Measurements from ENCODE around the gene VPS25.
"Not testable (repeated sequence)": the region's sequence is repeated elsewhere in the genome, so short reads cannot be mapped to it uniquely, and the experiment has no call there.

Gene VPS25

GRCh38 chr17:42773290-42774035 is at the start of gene VPS25:
VPS25 (plus strand) TSS chr17:42773449; CDS start chr17:42773476, 27 bp downstream.
- DNase-seq = peak; percentile 79

- no peak for DNase-seq
Measured at GRCh38 chr17:42723636-42724035, 49.6 kb upstream of the VPS25 start.

GRCh38 chr17:42725143-42725542 is 48.1 kb upstream of the VPS25 start:
- no peak for DNase-seq

GRCh38 chr17:42740699-42741098 is 32.5 kb upstream of the VPS25 start:
- no peak for DNase-seq

- not testable (repeated sequence) for DNase-seq
Measured at GRCh38 chr17:42742916-42743315, 30.3 kb upstream of the VPS25 start.

- no peak for DNase-seq
Measured at GRCh38 chr17:42743595-42744282, 29.5 kb upstream of the VPS25 start.

- DNase-seq = no peak
Measured at GRCh38 chr17:42744283-42744805, 28.9 kb upstream of the VPS25 start.

GRCh38 chr17:42744806-42745617 is 28.2 kb upstream of the VPS25 start, which contains the start of gene EZH1:
EZH1 (minus strand) TSS chr17:42745040; CDS start chr17:42728941, 16,099 bp downstream.
- peak; percentile 88 for DNase-seq

- DNase-seq = no peak
Measured at GRCh38 chr17:42748202-42748907, 24.9 kb upstream of the VPS25 start.

GRCh38 chr17:42748908-42749798 is 24.1 kb upstream of the VPS25 start:
- DNase-seq = no peak

GRCh38 chr17:42750739-42751344 is 22.4 kb upstream of the VPS25 start:
- DNase-seq = no peak

GRCh38 chr17:42751628-42752027 is 21.6 kb upstream of the VPS25 start:
- no peak for DNase-seq

GRCh38 chr17:42754782-42755181 is 18.5 kb upstream of the VPS25 start:
- no peak for DNase-seq

GRCh38 chr17:42759982-42760651 is 13.1 kb upstream of the VPS25 start:
- DNase-seq = no peak

GRCh38 chr17:42760652-42761581 is 12.3 kb upstream of the VPS25 start, which contains the start of gene RAMP2:
RAMP2 (plus strand) TSS chr17:42761227; CDS start chr17:42761262, 35 bp downstream.
- peak; percentile 19 for DNase-seq

GRCh38 chr17:42761638-42762037 is 11.6 kb upstream of the VPS25 start:
- DNase-seq = no peak

GRCh38 chr17:42766124-42766523 is 7.1 kb upstream of the VPS25 start:
- no peak for DNase-seq

- DNase-seq = no peak
Measured at GRCh38 chr17:42767512-42767911, 5.7 kb upstream of the VPS25 start.

GRCh38 chr17:42768006-42768405 is 5.2 kb upstream of the VPS25 start:
- peak; percentile 40 for DNase-seq
